Iris pigment epithelial cell (primary cell): ENCODE measurements around the gene RBM11.
A peak's percentile ranks its signal among the peaks of the same experiment; 100 is the strongest.
"Not testable (repeated sequence)": the region's sequence is repeated elsewhere in the genome, so short reads cannot be mapped to it uniquely, and the experiment has no call there.

Experiments
- DNase-seq: peaks from one replicate; pipeline ENCODE4 v3.0.0-alpha.2; 2011; ENCODE audit warnings: low read depth

The RBM11 gene

GRCh38 chr21:14215971-14216641 is at the start of gene RBM11:
Gene RBM11 (plus strand): TSS chr21:14216157. CDS start chr21:14216187, 30 bp downstream.
- DNase-seq = peak; percentile 44

DNA sequence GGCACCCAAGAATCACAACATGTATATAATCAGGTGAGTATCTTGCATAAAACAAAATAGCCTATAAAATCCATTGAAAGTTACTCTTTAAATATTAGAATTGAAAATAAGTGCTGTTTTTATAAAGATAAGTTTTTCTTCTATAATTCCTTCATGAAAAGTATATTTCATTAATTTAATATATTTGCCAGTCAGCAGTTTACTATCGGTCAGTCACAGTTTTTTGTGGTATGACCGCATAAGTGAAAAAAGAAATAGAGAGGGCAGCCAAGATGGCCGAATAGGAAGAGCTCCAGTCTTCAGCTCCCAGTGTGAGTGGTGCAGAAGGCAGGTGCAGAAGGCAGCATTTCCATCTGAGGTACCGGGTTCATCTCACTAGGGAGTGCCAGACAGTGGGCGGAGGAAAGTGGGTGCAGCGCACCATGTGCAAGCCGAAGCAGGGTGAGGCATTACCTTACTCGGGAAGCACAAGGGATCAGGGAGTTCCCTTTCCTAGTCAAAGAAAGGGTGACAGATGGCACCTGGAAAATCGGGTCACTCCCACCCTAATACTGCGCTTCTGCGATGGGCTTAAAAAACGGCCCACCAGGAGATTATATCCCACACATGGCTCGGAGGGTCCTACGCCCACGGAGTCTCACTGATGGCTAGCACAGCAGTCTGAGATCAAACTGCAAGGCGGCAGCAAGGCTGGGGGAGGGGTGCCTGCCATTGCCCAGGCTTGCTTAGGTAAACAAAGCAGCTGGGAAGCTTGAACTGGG is 49.3 kb upstream of the RBM11 start:
- DNase-seq = not testable (repeated sequence)

DNA sequence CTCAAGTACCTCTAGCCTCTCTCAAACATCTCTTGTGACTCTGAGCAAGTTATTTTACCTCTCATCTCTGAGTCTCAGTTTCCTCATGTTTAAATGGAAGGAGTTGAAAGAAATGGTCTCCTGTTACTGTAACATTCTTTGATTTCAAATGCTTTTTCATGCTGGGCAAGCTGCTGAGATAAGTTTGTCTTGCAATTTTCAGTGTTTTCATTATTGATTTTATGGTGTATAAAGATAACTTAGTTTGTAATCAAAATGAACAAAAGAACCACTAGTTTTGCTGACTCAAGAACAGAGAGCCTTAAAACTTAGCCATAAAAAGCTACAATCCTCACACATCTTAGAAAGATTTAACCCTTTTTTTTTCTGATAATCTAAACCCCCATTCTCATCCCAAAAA is 9.7 kb upstream of the RBM11 start:
- DNase-seq = no peak

- DNase-seq = no peak
Observed at GRCh38 chr21:14210738-14211137, 5.2 kb upstream of the RBM11 start, which contains the start of gene LIPI. Gene LIPI (minus strand): TSS chr21:14210955. CDS start chr21:14210845, 110 bp downstream.

- no peak for DNase-seq
Observed at GRCh38 chr21:14213164-14213563, 2.8 kb upstream of the RBM11 start.

- no peak for DNase-seq
Observed at GRCh38 chr21:14223365-14223764, 7.4 kb downstream of the RBM11 start.

- DNase-seq = no peak
Observed at GRCh38 chr21:14229399-14229798, 13.4 kb downstream of the RBM11 start.

DNA sequence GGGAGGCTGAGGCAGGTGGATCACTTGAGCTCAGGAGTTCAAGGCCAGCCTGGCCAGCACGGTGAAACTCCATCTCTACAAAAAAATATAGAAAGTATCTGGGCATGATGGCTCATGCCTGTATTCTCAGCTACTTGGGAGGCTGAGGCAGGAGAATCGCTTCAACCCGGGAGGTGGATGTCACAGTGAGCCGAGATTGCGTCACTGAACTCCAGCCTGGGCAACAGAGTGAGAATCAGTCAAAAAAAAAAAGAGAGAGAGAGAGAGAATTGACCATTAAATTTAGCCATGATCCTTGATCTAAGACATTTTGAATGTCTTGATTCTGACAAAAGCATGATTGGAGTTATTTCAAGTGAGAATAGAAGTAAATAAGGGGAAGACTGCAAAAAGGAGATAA is 19.1 kb downstream of the RBM11 start:
- DNase-seq = no peak

GRCh38 chr21:14236180-14236579 is 20.2 kb downstream of the RBM11 start:
- DNase-seq = no peak

- DNase-seq = no peak
Observed at GRCh38 chr21:14239281-14239680, 23.3 kb downstream of the RBM11 start.

DNA sequence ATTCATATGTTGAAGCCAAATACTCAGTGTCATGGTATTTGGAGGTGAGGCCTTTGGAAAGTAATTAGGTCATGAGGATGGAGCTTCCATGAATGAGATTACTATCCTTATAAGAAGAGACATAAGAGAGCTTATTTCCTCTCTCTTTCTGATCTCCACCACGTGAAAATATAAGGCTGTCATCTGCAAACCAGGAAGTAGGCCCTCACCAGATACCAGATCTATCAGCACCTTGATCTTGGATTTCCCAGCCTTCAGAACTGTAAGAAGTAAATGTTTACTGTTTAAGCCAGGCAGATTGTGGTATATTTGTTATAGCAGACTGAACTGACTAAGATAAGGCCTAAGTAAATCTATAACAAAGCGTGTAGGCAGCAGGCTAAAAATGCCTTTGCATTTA is 25.3 kb downstream of the RBM11 start:
- no peak for DNase-seq

- no peak for DNase-seq
Observed at GRCh38 chr21:14243461-14243860, 27.5 kb downstream of the RBM11 start.

GRCh38 chr21:14243874-14244273 is 27.9 kb downstream of the RBM11 start:
- DNase-seq = no peak

- no peak for DNase-seq
Observed at GRCh38 chr21:14244911-14245310, 29.0 kb downstream of the RBM11 start.

DNA sequence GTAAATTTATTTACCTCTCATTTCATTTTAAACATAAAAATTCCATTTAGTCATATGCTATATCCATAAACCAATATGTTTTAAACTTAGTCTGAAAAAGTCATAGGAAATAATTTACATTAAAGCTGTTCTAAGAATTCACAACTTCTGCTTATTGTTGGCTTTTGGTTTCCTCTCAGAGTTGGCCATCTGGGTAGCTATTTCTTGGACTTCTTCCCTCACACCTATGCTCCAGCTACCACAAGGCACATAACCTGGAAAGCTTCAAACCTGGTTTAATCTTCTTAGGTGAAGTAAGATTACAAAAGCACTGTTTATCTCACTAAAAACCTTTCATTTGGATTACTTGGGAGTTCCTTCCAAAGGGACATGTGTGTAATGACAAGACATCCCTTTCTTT is 29.8 kb downstream of the RBM11 start:
- DNase-seq = no peak

- DNase-seq = no peak
Observed at GRCh38 chr21:14251336-14251735, 35.4 kb downstream of the RBM11 start.

DNA sequence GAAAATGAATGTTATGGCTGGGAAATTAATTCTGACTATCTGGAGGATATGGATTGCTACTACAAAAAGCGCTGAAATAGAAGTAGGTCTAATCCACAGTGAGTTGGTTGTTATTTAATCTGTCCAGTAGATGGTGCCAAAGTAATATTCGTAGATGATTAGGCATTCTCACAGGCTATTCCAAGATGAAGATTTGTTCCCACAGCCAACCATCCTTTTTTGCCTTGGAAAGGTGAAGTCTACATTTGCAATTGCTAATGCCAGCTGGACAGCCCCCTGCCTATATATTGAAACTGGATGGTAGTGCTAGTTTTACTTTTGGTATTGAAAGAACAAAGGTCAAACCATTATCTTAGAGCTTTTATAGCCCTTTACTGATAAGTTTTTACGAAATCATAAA is 43.8 kb downstream of the RBM11 start:
- peak; percentile 45 for DNase-seq

DNA sequence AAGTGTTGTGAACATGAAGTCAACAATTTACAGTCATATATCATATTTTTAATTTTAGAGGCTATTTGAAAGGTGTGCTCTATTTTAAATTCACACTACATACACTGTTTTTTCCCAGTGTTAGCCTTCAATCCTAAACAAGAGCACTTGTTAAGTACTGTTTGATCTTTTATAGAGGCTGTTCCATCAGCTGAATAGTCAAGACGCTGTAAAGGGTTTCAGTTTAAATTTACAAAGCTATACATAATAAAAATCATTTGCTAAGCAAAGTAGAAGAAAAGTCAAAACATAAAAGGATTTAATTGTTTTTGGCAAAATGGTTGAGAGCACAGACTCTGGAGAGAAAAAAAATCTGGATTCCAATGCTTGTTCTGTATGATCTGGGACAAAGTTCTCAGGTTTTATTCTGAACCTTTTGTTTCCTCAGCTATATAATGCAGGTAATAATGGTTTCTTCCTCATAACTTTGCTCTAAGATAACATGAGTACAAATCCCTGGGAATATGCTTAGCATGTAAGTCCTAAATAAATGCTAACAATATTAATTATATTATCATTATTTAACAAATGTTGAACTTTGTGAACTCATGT is 44.3 kb downstream of the RBM11 start:
- DNase-seq = no peak

DNA sequence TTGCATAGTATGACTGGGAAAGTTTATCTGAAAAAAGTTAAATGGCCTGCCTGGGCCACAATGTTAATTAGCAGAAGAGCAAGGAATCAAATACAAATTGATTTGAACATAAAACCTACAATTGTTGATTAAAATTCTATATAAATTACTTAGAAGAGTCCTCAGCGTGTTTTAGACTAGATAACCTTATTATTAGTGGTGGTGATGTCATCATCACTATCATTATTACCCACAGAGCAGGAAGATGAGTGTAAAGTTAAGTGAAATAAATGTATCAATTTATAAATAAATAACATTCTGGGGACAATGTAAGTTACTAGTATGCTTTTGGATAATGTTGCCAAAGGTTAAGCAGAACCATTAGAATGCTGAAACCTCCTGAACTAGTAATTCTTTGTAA is 46.1 kb downstream of the RBM11 start:
- DNase-seq = no peak

DNA sequence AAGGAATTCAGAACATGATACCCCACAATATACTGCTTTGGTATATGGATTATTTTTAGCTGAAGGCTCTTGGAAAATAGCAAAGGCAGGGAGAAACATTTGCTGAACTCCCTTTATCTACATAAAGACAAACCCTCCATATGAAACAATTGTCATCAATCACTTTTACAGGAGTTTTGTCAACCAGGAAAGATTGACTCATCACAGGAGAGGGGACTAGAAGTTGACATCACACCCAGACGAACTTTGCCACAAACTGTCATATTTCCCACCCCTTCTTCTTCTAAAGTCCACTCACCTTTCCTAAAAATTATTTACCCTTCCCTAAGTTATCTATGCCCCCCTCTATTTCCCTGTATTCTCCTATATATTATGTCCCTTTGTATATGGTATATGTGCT is 47.9 kb downstream of the RBM11 start:
- no peak for DNase-seq

GRCh38 chr21:14265023-14265422 is 49.1 kb downstream of the RBM11 start:
- no peak for DNase-seq

DNA sequence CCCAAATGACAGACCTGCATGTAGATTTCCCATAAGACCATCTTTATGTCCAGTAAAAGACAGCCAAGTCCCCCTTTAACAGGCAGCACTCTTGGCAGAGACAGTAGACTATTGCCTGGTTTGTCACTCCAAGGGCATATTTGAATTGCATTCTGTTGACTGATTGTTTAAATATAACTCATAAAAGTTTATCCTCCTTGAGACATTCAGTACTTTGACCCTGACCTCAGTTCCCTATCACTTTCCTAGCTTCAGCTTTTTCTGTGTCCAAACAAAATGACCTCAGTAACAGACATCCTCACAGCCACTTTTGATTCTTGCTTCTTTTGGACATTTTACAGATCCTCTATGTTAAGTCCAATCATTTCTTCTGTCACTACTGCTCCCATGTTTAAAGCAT is 51.1 kb downstream of the RBM11 start:
- DNase-seq = no peak

- no peak for DNase-seq
Observed at GRCh38 chr21:14270631-14271030, 54.7 kb downstream of the RBM11 start.
